ENCODE data around the gene ARMC9. TPM values are rescaled to one million over a fixed set of nuclear protein-coding genes. Genes with fewer than 3 reads are reported as not detected.
A peak's percentile ranks its signal among the peaks of the same experiment; 100 is the strongest.

The ARMC9 gene
- total RNA-seq, 1 donor from 2014 or later, result 178 TPM

DNA sequence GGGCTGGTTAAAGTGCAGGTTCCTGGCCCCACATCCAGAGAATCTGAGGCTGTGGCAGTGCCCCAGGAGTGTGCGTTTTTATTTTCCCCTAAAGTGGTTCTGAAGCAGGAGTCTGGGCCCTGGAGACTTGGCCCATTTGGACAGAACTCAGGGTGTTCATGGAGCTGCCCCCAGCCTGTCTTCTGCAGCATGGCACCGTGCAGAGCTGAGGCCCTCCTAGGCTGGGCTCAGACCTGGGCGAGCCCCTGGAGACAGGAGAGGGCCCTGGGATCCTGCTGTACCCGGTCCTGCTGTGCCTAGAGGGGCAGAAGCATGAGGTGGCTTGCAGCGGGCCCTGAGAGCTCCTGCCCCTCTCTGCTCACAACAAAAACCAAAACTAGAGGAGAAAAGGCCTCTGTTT lies 138.3 kb downstream of the ARMC9 start:
- Mint-ChIP-seq H3K36me3 (ENCODE audit: unreplicated experiment) (peaks cover 53% of the 10 kb centered on the region), H3K27me3 (ENCODE audit: unreplicated experiment) (no peaks in the 10 kb centered on the region), H3K4me3 (ENCODE audit: unreplicated experiment) (no peak overlapping the region), H3K4me1 (ENCODE audit: unreplicated experiment) (peaks cover 8% of the 10 kb centered on the region), H3K27ac (ENCODE audit: unreplicated experiment) (no peak overlapping the region), H3K9me3 (ENCODE audit: unreplicated experiment) (no peaks in the 10 kb centered on the region)
- DNase-seq (ENCODE audit: extremely low spot score, unreplicated experiment), result no peak
- TF ChIP-seq, protein P1, sequence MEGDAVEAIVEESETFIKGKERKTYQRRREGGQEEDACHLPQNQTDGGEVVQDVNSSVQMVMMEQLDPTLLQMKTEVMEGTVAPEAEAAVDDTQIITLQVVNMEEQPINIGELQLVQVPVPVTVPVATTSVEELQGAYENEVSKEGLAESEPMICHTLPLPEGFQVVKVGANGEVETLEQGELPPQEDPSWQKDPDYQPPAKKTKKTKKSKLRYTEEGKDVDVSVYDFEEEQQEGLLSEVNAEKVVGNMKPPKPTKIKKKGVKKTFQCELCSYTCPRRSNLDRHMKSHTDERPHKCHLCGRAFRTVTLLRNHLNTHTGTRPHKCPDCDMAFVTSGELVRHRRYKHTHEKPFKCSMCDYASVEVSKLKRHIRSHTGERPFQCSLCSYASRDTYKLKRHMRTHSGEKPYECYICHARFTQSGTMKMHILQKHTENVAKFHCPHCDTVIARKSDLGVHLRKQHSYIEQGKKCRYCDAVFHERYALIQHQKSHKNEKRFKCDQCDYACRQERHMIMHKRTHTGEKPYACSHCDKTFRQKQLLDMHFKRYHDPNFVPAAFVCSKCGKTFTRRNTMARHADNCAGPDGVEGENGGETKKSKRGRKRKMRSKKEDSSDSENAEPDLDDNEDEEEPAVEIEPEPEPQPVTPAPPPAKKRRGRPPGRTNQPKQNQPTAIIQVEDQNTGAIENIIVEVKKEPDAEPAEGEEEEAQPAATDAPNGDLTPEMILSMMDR (IDR thresholded peaks at IDR 0.05), result no peak

DNA sequence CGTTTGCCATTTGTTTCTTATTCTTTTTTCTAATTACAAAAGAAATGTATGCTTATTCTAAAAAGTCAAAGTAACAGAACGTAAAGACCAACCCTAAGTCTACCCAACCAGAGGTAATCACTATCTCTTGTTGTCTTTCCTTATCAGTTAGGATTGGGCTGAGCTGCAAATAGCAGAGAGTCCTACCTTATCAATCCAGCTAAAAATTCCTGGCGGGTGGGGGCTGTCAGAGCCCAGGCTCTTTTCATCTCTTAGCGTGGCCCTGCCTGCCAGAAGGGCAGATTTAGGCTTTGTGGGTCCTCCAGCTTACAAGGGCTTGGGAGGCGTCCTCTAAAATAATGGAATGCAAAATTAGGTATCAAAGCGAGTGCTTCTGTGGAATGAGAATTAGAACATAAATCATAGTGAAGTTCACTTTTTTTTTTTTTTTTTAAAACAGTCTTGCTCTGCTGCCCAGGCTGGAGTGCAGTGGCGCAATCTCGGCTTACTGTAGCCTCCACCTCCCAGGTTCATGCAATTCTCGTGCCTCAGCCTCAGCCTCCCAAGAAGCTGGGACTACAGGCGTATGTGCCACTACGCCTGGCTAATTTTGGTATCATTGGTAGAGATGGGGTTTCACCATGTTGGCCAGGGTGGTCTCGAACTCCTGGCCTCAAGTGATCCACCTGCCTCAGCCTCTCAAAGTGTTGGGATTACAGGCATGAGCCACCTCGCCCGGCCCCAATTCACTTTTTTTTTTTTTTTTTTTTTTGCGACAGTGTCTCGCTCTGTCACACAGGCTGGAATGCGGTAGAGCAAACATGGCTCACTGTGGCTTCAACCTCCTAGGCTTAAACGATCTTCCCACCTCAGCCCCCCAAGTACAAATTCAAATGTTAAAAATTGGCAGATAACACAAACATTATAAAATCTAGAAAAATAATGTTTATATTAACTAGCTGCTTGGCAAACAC lies 139.7 kb downstream of the ARMC9 start:
- H3K4me1 Mint-ChIP-seq (ENCODE audit: unreplicated experiment), result peaks cover 6% of the 10 kb centered on the region
- H3K9me3 Mint-ChIP-seq (ENCODE audit: unreplicated experiment), result no peaks in the 10 kb centered on the region
- peaks cover 47% of the 10 kb centered on the region for H3K36me3 Mint-ChIP-seq (ENCODE audit: unreplicated experiment)
- no peaks in the 10 kb centered on the region for H3K27me3 Mint-ChIP-seq (ENCODE audit: unreplicated experiment)
- no peak for DNase-seq (ENCODE audit: extremely low spot score, unreplicated experiment)
- no peak overlapping the region for H3K4me3 Mint-ChIP-seq (ENCODE audit: unreplicated experiment)
- TF ChIP-seq, protein P1 (IDR thresholded peaks at IDR 0.05), result no peak
- H3K27ac Mint-ChIP-seq (ENCODE audit: unreplicated experiment), result no peak overlapping the region

DNA sequence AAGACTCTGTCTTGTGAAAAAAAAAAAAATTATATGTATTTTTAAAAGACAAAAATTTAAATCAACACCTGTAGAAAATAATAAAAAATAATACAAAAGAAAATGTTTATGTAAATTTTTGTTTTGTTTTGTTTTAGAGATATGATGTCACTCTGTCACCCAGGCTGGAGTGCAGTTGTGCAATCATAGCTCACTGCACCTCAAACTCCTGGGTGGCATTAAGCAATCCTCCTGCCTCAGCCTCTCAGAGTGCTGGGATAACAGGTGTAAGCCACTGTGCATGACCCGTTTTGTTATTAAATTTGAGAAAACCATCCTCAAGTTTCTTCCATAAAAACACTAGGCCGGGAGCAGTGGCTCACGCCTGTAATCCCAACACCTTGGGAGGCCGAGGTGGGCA lies 140.9 kb downstream of the ARMC9 start:
- Mint-ChIP-seq H3K4me1 (ENCODE audit: unreplicated experiment) (peaks cover 2% of the 10 kb centered on the region), H3K27ac (ENCODE audit: unreplicated experiment) (no peak overlapping the region), H3K9me3 (ENCODE audit: unreplicated experiment) (no peaks in the 10 kb centered on the region), H3K27me3 (ENCODE audit: unreplicated experiment) (no peaks in the 10 kb centered on the region), H3K4me3 (ENCODE audit: unreplicated experiment) (no peak overlapping the region), H3K36me3 (ENCODE audit: unreplicated experiment) (peaks cover 40% of the 10 kb centered on the region)
- DNase-seq (ENCODE audit: extremely low spot score, unreplicated experiment), result no peak
- TF ChIP-seq, protein P1 (IDR thresholded peaks at IDR 0.05), result no peak

DNA sequence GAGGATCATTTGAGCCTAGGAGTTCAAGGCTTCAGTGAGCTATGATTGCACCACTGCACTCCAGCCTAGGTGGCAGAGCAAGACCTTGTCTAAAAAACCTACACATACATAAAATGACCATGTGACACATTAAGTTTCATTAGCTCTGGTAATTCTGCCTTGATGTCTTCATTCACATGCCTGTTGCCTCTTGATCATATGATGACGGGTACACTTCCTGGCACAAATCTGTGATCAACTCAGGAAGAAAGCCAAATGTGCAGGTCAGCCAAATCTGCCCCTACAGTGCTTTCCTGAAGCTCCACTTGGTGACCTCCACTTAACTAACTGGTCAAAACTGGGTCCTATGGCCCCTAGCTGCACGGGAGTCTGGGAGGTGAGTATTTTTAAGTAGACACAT lies 142.7 kb downstream of the ARMC9 start:
- Mint-ChIP-seq H3K4me1 (ENCODE audit: unreplicated experiment) (no peaks in the 10 kb centered on the region), H3K9me3 (ENCODE audit: unreplicated experiment) (no peaks in the 10 kb centered on the region), H3K4me3 (ENCODE audit: unreplicated experiment) (no peak overlapping the region), H3K27me3 (ENCODE audit: unreplicated experiment) (no peaks in the 10 kb centered on the region), H3K27ac (ENCODE audit: unreplicated experiment) (no peak overlapping the region), H3K36me3 (ENCODE audit: unreplicated experiment) (peaks cover 47% of the 10 kb centered on the region)
- TF ChIP-seq, protein P1 (IDR thresholded peaks at IDR 0.05), result no peak
- DNase-seq (ENCODE audit: extremely low spot score, unreplicated experiment), result no peak

DNA sequence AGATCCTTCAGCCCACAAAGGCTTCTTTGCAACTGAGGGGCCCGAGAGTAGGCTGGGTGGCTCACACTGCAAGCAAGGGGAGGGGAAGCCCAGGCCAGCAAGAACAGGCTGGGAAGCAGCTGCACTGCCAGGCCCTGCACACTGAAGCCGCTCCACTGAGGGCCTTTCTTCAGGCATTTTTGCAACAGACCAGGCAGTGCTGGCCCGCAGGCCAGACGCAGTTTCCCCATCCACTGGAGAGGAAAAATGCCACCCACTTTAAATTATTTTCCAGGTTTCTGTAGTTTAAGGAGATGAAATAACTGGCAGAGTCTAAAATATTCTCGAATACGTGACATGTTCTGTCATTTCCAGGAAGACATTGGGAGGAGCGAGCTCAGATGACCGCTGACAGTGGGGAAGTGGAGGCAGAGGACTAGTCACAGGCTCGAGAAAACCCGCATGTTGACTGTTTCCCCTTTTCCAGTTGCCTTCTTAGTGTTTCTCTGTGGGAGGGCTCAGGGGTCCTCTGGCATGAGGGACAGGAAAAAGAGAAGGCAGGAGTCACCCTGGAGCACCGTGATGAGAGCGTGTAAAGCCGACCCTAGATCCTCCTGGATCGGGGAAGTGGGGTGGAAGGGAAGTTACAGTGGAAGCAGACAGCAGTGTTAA lies 143.8 kb downstream of the ARMC9 start:
- Mint-ChIP-seq H3K27ac (ENCODE audit: unreplicated experiment) (peak overlapping the region; percentile 18), H3K4me1 (ENCODE audit: unreplicated experiment) (no peaks in the 10 kb centered on the region)

More for the DNA sequence above, 143.8 kb downstream of the ARMC9 start:
- Mint-ChIP-seq H3K9me3 (ENCODE audit: unreplicated experiment) (no peaks in the 10 kb centered on the region), H3K27me3 (ENCODE audit: unreplicated experiment) (no peaks in the 10 kb centered on the region), H3K4me3 (ENCODE audit: unreplicated experiment) (no peak overlapping the region), H3K36me3 (ENCODE audit: unreplicated experiment) (peaks cover 57% of the 10 kb centered on the region)
- TF ChIP-seq, protein P1 (IDR thresholded peaks at IDR 0.05), result no peak
- no peak for DNase-seq (ENCODE audit: extremely low spot score, unreplicated experiment)

All from osteocyte (in vitro differentiated cells).